GM12878 (cell line): ENCODE results near the gene S100A11. TPM values are rescaled to one million over a fixed set of nuclear protein-coding genes. Genes with fewer than 3 reads are reported as not detected.
"Not testable (repeated sequence)": the region's sequence is repeated elsewhere in the genome, so short reads cannot be mapped to it uniquely, and the experiment has no call there.

Source experiments
- ATAC-seq: fragments of 200-7000 bp; cut with Tn5 transposase; 3 replicates; pipeline ENCODE4 v1.9.1; 2020; ENCODE audit warnings: mild to moderate bottlenecking, moderate library complexity
- BruUV-seq: library from RNA; stranded (reverse); fragments of 400-500 nt; replicated peaks from 2 replicates; lab custom pipeline; 2021; lab: Mats Ljungman, UMichigan
- CTCF ChIA-PET: fragments of 300-600 bp; sonication (Branson Sonifier 250); formaldehyde crosslinking; extraction: SDS; loops from one replicate; lab custom pipeline; 2021; ENCODE audit warnings: inconsistent platforms; lab: Yijun Ruan, JAX
- POLR2A ChIA-PET: fragments of 350-600 bp; formaldehyde crosslinking; extraction: SDS; loops from one replicate; lab custom pipeline; 2021; ENCODE audit warnings: inconsistent platforms; lab: Charles Lee
- RAD21 ChIA-PET: fragments of 300-600 bp; sonication (Branson Sonifier 250); formaldehyde crosslinking; loops from one replicate; lab custom pipeline; 2023; ENCODE audit warnings: antibody characterized with exemption; ENCODE audit not compliant: unreplicated experiment; lab: Charles Lee
- SMC1A ChIA-PET: fragments of 300-600 bp; sonication (Branson Sonifier 250); formaldehyde crosslinking; loops from one replicate; lab custom pipeline; 2023; ENCODE audit not compliant: unreplicated experiment, uncharacterized antibody; lab: Charles Lee
- DNase-seq: peaks from one replicate; pipeline ENCODE4 v3.0.0-alpha.2; 2011; ENCODE audit warnings: low read depth, low spot score
- FAIRE-seq: peaks from 3 replicates; lab custom pipeline; 2011; peaks lifted over from hg19 to GRCh38; lab: Jason Lieb, UNC
- H2AFZ ChIP-seq: 2 replicates; pipeline ENCODE4 v1.6.0; 2011; ENCODE audit warnings: low read depth, low read length, control low read depth; ENCODE audit not compliant: control insufficient read depth
- H3K27ac ChIP-seq: 2 replicates; pipeline ENCODE4 v1.5.1; 2011; ENCODE audit warnings: control low read depth; ENCODE audit not compliant: control insufficient read depth, insufficient read depth
- H3K27me3 ChIP-seq, 2 experiments: replicated peaks in 1 of 2; 2 replicates each; pipeline versions ENCODE4 v1.6.0 to v1.6.1; 2011; ENCODE audit warnings: low read length in 1 of 2; ENCODE audit not compliant: control insufficient read depth in 2 of 2, insufficient read depth in 2 of 2
- H3K36me3 ChIP-seq, 2 experiments: 2 replicates each; pipeline ENCODE4 v1.5.1; 2011; ENCODE audit warnings: low read length in 1 of 2; ENCODE audit not compliant: control insufficient read depth in 2 of 2, insufficient read depth in 2 of 2
- H3K4me1 ChIP-seq: 2 replicates; pipeline ENCODE4 v1.6.1; 2011; ENCODE audit warnings: mild to moderate bottlenecking, low read length, moderate library complexity, mixed read lengths; ENCODE audit not compliant: control insufficient read depth, insufficient read depth
- H3K4me2 ChIP-seq: 2 replicates; pipeline ENCODE4 v1.6.0; 2011; ENCODE audit warnings: control low read depth; ENCODE audit not compliant: control insufficient read depth, insufficient read depth
- H3K4me3 ChIP-seq: fragments of 200-600 bp; sonication (generic); 2 replicates; pipeline ENCODE4 v1.5.1; 2016
- H3K79me2 ChIP-seq: 2 replicates; pipeline ENCODE4 v1.6.0; 2011; ENCODE audit warnings: low read length; ENCODE audit not compliant: control insufficient read depth, insufficient read depth
- H3K9ac ChIP-seq: 2 replicates; pipeline ENCODE4 v1.8.0; 2011; ENCODE audit warnings: low read length, control low read depth, mixed read lengths; ENCODE audit not compliant: control insufficient read depth, insufficient read depth
- H3K9me3 ChIP-seq: replicated peaks from 3 replicates; pipeline ENCODE4 v1.5.1; 2011; ENCODE audit warnings: mild to moderate bottlenecking, low read length; ENCODE audit not compliant: control insufficient read depth, insufficient read depth
- H4K20me1 ChIP-seq: 2 replicates; pipeline ENCODE4 v1.6.0; 2011; ENCODE audit not compliant: control insufficient read depth, insufficient read depth
- GABPA ChIP-seq: IDR thresholded peaks from 2 replicates; pipeline ENCODE4 v1.6.1; 2014; ENCODE audit warnings: antibody characterized with exemption, low read depth, mild to moderate bottlenecking, inconsistent platforms
- LARP7 ChIP-seq: fragments of 450-650 bp; IDR thresholded peaks from 2 replicates; pipeline ENCODE4 v1.6.1; 2017; ENCODE audit warnings: mild to moderate bottlenecking
- PML ChIP-seq: IDR thresholded peaks from 2 replicates; pipeline ENCODE4 v1.6.1; 2012; ENCODE audit warnings: low read length, inconsistent platforms
- POLR2A ChIP-seq: IDR thresholded peaks from 2 replicates; pipeline ENCODE4 v1.6.1; 2011; ENCODE audit warnings: low read depth, mild to moderate bottlenecking, low read length
- POLR2AphosphoS5 ChIP-seq: IDR thresholded peaks from 2 replicates; pipeline ENCODE4 v1.6.1; 2011; ENCODE audit warnings: mild to moderate bottlenecking, low read length, inconsistent platforms
- RAD51 ChIP-seq: fragments of 450-650 bp; IDR thresholded peaks from 2 replicates; pipeline ENCODE4 v1.6.1; 2016; ENCODE audit warnings: moderate library complexity, mild to moderate bottlenecking, inconsistent platforms
- SP1 ChIP-seq: IDR thresholded peaks from one replicate; pipeline ENCODE4 v1.6.1; 2011; ENCODE audit warnings: low read depth, low read length
- WGBS: methylation state at CpG from one replicate; pipeline ENCODE4 v1.1.6; 2016; ENCODE audit warnings: low lambda C conversion rate; ENCODE audit not compliant: insufficient replicate concordance, insufficient coverage; ENCODE audit errors: missing lambda C conversion rate; 5-methylcytosine and 5-hydroxymethylcytosine counted together
- in situ Hi-C: fragments of 300-500 bp; cut with MboI; formaldehyde crosslinking; loops from 9 replicates; pipeline ENCODE4 v1.14.3; 2018; ENCODE audit warnings: mixed read lengths
- intact Hi-C: fragments of 100-400 bp; cut with micrococcal nuclease; formaldehyde crosslinking; loops from one replicate; pipeline ENCODE4 v1.14.2; 2022; ENCODE audit not compliant: unreplicated experiment
- polyA plus RNA-seq, 11 experiments: library from polyadenylated mRNA; depleted of rRNA in 4 of 11; unstranded in 6 of 11; stranded (reverse) in 5 of 11; fragments of >200 nt; fragmentation: Nextera tagmentation in 4 of 11; fragmentation: Illumina TruSeq in 1 of 11; extraction: Ambion mirVana in 4 of 11; extraction: Trizol in 1 of 11; gene quantifications; 1 replicate in 1 of 11; 2 replicates in 10 of 11; pipeline versions ENCODE4 v1.2.1 to v1.2.3, GENCODE V29; 2011 to 2016; ENCODE audit warnings: inconsistent platforms in 2 of 11, missing spikeins in 2 of 11, low read depth in 1 of 11
- total RNA-seq, 4 experiments: library from RNA; depleted of rRNA in 3 of 4; stranded (reverse); fragments of >200 nt in 3 of 4; fragmentation: Illumina TruSeq in 1 of 4; extraction: Trizol in 1 of 4; gene quantifications; 2 replicates each; pipeline versions ENCODE4 v1.2.1 to v1.2.3, GENCODE V29; 2013 to 2021
- TF ChIP-seq, protein P1 (sequence below): fragments of 450-650 bp; formaldehyde crosslinking; IDR thresholded peaks from 2 replicates; pipeline ENCODE4 v1.5.0; 2022; ENCODE audit warnings: mild to moderate bottlenecking, missing genetic modification characterization
- TF ChIP-seq, protein P2 (sequence below): IDR thresholded peaks from 2 replicates; pipeline ENCODE4 v1.6.1; 2012; ENCODE audit warnings: low read depth, low read length, improper control_type of control experiment
- TF ChIP-seq, protein P3 (sequence below): fragments of 450-650 bp; IDR thresholded peaks from 2 replicates; pipeline ENCODE4 v1.6.1; 2017; ENCODE audit warnings: low read depth, mild to moderate bottlenecking, moderate library complexity

S100A11 gene
- total and polyA plus RNA-seq, 10 of the 15 experiments (the other 5 are each of a cell fraction or from before 2014, with no cell fraction given) = 9.0 to 134 (median 62.7) TPM

DNA sequence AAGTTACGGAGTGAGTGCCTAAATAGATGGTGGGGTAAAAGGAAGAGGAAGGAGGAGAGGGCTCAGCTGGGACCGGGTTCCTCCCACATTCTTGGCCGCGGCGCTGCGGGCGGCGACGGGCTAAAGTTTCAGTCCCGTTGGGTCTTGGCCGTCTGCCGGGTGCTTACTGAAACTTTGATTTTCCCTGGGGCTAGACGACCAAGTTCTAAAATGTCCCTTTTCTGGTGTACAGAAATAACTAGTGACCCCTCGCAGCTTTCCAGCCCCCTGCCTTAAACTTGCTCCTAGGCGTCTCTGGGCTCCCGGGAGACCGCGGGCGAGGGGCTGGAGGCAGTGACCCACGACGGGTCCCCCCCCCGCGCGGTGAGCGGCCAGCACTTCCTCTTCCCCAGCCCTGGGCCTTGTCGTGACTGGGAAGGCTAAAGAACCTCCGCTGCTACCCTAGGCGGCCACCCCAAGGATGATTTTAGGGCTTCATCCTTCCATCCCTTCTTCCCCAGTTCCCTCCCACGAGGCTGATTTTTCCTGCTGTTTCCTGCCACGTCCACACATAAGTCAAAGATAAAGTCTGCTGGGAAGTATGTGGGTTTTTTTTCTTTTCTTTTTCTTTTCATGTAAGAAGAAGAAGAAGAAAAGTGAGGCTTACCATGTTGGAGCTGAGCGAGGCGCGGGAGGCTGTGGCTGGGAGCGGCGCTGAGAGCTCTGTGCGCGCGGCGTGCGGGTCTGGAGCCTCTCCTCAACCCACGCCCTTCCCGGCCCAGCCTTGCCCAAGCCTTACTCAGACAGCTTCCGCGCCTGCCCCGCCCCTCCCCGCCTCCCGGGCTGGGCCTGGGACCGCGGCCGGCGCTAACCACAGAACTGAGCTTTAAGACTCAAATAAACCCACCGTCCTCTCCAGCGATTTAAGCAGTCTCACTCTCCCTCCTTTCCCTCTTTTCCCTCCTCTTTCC lies at the start of gene S100A11 (continued):
- TF ChIP-seq, protein P1, sequence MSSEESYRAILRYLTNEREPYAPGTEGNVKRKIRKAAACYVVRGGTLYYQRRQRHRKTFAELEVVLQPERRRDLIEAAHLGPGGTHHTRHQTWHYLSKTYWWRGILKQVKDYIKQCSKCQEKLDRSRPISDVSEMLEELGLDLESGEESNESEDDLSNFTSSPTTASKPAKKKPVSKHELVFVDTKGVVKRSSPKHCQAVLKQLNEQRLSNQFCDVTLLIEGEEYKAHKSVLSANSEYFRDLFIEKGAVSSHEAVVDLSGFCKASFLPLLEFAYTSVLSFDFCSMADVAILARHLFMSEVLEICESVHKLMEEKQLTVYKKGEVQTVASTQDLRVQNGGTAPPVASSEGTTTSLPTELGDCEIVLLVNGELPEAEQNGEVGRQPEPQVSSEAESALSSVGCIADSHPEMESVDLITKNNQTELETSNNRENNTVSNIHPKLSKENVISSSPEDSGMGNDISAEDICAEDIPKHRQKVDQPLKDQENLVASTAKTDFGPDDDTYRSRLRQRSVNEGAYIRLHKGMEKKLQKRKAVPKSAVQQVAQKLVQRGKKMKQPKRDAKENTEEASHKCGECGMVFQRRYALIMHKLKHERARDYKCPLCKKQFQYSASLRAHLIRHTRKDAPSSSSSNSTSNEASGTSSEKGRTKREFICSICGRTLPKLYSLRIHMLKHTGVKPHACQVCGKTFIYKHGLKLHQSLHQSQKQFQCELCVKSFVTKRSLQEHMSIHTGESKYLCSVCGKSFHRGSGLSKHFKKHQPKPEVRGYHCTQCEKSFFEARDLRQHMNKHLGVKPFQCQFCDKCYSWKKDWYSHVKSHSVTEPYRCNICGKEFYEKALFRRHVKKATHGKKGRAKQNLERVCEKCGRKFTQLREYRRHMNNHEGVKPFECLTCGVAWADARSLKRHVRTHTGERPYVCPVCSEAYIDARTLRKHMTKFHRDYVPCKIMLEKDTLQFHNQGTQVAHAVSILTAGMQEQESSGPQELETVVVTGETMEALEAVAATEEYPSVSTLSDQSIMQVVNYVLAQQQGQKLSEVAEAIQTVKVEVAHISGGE (CRISPR knock-in tag) = no peak
- TF ChIP-seq, protein P2, sequence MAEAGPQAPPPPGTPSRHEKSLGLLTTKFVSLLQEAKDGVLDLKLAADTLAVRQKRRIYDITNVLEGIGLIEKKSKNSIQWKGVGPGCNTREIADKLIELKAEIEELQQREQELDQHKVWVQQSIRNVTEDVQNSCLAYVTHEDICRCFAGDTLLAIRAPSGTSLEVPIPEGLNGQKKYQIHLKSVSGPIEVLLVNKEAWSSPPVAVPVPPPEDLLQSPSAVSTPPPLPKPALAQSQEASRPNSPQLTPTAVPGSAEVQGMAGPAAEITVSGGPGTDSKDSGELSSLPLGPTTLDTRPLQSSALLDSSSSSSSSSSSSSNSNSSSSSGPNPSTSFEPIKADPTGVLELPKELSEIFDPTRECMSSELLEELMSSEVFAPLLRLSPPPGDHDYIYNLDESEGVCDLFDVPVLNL = no peak
- TF ChIP-seq POLR2AphosphoS5 = no peak

DNA sequence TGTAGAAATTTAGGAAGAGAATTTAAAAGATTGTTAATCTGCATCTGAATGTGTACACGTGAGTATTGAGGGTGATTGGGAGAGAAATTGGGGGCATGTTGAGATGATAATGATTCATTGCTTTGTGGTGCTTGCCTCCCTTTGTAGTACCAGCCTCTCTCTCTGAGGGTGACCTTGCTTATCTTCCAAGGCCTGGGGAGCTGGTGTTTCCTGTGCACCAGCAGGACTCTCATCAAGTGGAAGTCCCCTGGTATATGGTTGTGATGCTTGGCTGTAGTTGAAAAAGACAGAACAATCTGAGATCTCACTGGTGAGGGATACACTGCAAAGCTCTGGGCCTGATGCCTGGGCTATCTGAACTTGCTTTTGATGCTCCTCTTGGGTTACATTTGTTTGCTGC lies 48.0 kb upstream of the S100A11 start:
- POLR2A ChIA-PET = no interaction called here
- Histone ChIP-seq H3K4me1 (no peaks in the 10 kb centered on the region), H3K27me3 (peaks cover 0 to under 1% of the 10 kb centered on the region in 2 experiments; a peak in 1 of 4 replicates), H3K9ac (no peak overlapping the region), H2AFZ (no peak overlapping the region), H3K9me3 (no peaks in the 10 kb centered on the region), H3K79me2 (no peaks in the 10 kb centered on the region), H4K20me1 (no peaks in the 10 kb centered on the region), H3K4me2 (no peak overlapping the region), H3K27ac (no peak overlapping the region), H3K36me3 (no peaks in the 10 kb centered on the region), H3K4me3 (no peak overlapping the region)
- CTCF ChIA-PET = no interaction called here
- TF ChIP-seq GABPA (no peak), PML (no peak), POLR2A (no peak), SP1 (no peak), LARP7 (no peak), RAD51 (no peak)
- TF ChIP-seq, protein P3, sequence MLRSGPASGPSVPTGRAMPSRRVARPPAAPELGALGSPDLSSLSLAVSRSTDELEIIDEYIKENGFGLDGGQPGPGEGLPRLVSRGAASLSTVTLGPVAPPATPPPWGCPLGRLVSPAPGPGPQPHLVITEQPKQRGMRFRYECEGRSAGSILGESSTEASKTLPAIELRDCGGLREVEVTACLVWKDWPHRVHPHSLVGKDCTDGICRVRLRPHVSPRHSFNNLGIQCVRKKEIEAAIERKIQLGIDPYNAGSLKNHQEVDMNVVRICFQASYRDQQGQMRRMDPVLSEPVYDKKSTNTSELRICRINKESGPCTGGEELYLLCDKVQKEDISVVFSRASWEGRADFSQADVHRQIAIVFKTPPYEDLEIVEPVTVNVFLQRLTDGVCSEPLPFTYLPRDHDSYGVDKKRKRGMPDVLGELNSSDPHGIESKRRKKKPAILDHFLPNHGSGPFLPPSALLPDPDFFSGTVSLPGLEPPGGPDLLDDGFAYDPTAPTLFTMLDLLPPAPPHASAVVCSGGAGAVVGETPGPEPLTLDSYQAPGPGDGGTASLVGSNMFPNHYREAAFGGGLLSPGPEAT = no peak
- BruUV-seq = no TSS peak
- in situ Hi-C loops = no loop called here
- SMC1A ChIA-PET = no interaction called here
- FAIRE-seq (no peak), ATAC-seq (no peak), DNase-seq (no peak)
- RAD21 ChIA-PET = no interaction called here
- intact Hi-C loops = no loop called here
- 0% methylated on average over 1 of the region's 1 CpG for WGBS

DNA sequence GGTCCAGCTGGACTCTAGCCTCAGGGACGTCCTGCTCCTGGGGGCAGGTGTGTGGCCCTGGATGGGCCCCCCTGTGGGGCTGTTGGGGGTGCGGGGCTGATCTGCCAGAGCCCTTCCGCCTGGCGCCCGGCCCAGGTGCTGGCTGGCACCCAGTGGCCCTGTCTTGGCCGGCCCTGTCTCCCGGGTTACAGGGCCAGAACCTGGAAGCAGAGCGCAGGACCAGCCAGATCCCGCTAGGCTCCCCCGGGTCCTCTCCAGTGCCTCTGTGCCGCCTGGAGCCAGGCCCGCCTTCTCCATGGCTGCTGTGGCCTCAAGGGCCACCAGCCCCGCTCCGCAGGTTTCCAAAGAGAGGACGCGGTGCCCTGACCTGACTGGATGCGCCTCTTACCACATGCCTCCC lies 44.2 kb upstream of the S100A11 start:
- RAD21 ChIA-PET, H4K20me1 ChIP-seq, intact Hi-C loops, H3K4me1 ChIP-seq, H3K4me3 ChIP-seq, H3K9ac ChIP-seq, H3K9me3 ChIP-seq, H3K27ac ChIP-seq, H3K79me2 ChIP-seq, SMC1A ChIA-PET, H3K27me3 ChIP-seq, H2AFZ ChIP-seq, ATAC-seq, BruUV-seq, POLR2A ChIA-PET, in situ Hi-C loops, H3K36me3 ChIP-seq, CTCF ChIA-PET, H3K4me2 ChIP-seq, FAIRE-seq, DNase-seq: not testable (repeated sequence)
- 63% methylated on average over 16 of the region's 17 CpGs for WGBS
